NCI-H345 treated with DMSO at 0.1 percent for 48 hours (cell line): Measurements from ENCODE around the gene PIH1D2.
"Not testable (repeated sequence)": the region's sequence is repeated elsewhere in the genome, so short reads cannot be mapped to it uniquely, and the experiment has no call there.

Experiments used
- DNase-seq: peaks from one replicate; lab custom pipeline; 2025; ENCODE audit not compliant: unreplicated experiment; lab: John Stamatoyannopoulos, UW

The PIH1D2 gene, protein sequence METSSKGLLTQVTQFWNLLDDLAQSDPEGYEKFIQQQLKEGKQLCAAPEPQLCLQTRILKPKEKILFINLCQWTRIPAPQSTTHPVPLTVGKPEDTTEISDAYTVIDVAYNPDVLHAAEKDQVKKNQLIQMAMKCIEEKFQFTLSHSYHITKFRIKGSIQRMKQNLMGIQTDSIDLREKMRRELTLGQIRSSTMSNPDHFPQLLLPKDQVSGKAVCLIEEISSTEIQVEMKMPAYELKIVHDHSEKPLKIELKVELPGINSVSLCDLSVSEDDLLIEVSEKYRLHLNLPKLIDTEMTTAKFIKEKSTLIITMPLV

DNA sequence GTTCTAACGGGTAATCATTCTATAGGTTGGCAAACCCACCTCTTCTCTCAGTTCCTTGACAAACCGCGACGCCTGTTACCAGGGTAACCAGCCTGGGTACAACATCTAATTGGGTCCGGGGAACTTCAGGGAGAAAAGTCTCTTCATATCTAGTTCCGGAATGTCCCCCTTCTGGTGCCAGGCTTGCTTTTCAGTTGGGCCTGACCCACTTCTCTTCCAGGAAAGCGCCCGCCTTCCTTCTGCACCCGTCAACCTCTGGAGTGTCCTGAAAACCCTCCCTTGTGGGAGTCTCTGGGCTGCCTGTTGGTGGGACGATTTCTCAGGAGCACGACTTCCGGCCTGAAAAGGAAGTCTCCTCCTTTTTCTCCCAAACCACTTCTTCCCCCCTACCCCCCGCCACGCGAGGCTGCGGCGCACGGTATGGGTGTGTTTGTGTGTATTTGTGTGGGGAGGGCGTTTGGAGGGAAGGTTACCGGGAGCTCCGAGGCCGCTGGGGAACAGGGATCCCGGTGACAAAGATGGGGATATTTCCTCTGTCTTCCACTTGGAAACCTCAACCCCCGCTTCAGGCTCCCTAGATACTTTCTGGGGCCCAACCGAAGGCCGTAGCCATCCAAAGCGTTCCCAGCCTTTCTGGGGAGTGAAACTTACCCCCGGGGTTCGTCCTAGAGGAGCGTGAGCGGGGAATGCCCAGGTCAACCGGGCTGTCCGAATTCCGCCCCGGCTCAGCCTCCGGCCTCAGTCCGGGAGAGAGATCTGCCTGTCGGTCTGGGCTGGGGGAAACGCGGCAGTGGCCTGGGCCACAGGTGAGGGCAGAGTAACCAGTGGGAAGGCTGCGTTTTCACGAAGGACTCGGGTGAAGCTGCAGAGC lies at the start of gene PIH1D2, which contains the start of gene NKAPD1:
TSS of gene PIH1D2 (minus strand) at position 77 of the 871 bp plus-strand sequence. CDS start 843 bp downstream, outside the sequence.
TSS of gene NKAPD1 (plus strand) at position 359 of the 871 bp plus-strand sequence. CDS start 1,276 bp downstream, outside the sequence.
- peak; percentile 93 for DNase-seq

DNA sequence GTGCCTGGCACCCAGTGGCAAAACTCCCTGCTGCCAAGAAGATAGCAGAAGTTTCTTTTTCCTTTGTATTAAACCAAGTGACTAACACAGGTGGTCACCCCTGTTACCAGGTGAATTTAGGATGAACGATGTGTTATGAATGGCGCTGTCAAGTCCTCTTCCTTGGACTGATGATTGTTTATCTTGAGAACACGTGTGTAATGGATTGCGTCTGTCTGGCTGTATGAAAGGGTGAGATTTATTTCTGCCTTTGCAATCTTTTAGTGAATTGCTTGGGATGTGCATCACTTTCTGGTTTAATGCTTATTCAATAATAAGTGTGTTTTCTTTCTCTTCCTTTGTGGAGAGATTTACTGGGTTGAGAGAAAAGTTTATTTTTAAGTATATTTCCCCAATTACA lies 49.3 kb upstream of the PIH1D2 start:
- DNase-seq, result no peak

DNA sequence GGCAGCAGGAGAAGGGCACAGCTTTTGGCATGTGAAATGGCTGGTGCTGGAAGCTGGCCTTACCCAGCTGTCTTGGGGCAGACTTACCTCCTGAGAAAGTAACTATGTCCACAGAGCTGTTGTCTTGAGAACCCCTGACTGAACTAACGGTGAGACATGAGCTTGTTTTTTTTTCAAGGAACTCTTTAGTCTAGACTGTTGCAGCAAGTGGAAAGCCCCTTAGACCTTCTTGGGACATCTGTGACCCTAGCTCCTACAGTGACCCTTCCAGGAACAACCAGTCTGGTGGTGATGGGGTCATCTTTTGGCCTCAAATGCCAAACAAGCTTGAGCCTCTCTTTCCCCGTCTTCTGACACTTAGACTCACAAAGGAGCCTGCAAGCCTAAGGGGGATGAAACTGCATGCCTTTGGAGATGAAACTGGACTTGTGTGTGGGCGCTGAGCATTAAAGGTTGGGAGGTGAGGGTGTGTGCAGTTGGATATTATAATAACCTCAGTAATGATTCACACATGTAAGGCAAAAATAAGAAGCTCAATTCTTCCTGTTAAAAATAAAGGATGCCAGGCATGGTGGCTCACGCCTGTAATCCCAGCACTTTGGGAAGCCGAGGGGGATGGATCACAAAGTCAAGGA lies 48.3 kb upstream of the PIH1D2 start:
- no peak for DNase-seq

DNA sequence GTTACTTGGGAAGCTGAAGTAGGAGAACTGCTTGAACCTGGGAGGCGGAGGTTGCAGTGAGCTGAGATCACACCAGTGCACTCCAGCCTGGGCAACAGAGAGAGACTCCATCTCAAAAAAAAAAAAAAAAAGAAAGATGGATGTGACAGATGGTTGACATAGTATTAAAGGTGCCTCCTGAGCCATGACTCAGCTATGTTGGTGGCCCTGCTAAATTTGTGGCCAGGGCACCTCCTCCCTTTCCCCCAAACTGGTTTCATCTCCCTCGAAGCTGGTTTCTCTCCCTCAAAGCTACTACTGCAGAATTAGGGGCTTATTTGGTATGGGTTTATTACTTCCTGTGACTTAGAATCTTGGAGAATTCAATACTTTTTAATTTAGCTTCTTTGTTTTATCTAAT lies 44.4 kb upstream of the PIH1D2 start:
- no peak for DNase-seq

DNA sequence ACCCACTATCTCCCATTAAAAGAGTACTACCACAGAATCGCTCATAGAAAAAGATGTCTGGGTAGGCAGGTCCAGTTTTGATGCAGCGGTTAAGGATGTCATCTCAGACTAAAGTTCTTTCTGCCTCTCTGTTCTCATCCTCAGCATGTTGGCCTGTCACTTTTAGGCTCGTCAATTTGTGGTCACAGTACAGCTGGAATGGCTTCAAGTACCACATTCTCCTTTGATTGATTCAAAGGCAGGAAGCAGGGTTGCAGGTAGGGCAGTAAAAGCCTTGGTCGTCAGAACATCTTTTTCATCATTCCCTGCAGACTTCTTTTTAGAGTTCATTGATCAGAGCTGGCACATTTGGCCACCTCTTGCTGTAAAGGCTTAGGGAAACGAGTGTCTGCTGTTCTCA lies 41.6 kb upstream of the PIH1D2 start:
- DNase-seq, result no peak

DNA sequence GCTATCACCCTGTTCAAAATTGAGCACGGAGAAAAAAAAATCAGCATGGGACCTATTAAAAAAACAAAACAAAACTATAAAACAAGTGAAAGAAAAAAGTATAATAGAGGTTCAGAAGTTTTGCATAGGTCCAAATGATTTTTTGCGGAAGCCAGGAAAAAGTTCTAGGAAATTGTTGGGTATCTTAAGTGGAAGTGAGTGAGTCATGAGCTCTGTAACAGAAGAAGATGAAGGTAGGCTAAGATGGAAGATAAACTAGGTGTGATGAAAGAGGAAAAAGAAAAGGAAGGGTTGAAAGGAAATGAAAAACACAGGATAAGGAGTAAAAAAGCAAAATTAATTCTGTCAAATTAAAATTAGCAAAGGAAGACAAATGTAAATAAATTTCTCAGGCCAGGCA lies 40.6 kb upstream of the PIH1D2 start:
- no peak for DNase-seq

DNA sequence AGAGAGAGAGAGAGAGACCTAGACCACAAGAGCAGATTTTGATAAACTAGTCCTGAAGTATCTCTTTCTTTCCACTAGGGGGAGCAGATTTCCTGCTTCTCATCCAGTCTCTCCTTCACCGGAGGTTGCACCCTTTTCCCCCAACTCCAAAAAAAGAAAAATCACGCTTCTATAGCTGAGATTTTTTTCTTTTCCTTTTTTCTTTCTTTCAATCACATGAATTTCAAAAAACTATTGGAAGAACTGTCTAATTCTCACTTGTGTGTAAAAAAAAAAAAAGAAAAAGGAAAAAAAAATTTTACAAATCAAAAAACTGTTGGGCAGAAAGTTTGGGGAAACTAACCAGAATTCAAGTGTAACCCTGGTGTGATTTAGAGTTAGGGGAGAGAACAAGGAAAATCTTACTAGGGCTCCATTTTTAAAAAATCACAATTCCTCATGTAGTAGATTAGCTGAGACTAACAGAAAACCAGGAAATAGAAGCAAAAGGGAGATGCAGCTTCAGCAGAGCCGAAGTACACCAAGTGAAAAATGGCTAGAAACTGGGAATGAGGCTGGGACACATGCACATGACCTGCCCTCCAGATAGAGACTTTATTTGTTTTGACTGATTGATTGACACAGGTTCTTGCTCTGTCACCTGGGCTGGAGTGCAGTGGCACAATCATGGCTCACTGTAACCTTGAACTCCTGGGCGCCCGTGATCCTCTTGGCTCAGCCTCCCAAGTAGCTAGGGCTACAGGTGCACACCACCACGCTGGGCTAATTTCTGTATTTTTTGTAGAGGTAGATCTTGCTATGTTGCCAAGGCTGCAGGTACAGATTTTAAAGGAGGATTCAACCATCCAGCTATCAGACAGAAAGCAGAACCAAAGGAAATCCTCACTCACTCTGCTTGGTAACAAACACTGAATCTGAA lies 40.0 kb upstream of the PIH1D2 start:
- DNase-seq, result peak; percentile 65

DNA sequence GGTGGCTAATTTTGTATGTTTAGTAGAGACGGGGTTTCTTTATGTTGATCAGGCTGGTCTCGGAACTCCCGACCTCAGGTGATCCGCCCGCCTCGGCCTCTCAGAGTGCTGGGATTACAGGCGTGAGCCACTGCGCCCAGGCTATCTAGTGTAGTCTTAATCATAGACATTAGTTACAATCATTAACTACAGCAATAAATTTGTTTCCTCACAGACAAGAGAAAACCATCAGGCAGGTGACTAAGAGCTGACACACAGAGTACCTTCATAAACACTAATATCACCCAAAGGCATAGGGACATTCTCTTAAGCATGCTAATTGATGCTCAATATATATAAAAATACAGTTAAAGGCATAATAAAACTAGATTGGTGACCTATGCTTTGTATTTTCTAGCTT lies 32.3 kb upstream of the PIH1D2 start:
- DNase-seq, result no peak

DNA sequence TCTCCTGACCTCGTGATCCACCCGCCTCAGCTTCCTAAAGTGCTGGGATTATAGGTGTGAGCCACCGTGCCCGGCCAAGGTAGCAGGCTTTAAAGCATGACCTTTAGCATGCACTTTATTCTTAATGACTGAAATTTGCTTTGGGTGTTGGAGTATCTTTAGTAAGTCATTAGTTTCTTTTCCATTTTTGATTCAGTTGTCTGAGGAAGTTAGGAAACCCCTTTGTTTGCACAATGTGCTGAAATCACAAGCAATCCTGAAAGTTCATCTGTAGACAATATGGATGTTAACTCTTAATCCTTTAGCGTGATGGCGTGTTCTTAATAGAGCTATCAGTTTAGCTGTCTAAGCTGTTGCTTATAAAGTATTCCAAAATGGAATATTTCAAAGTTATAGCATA lies 29.6 kb upstream of the PIH1D2 start:
- no peak for DNase-seq

DNA sequence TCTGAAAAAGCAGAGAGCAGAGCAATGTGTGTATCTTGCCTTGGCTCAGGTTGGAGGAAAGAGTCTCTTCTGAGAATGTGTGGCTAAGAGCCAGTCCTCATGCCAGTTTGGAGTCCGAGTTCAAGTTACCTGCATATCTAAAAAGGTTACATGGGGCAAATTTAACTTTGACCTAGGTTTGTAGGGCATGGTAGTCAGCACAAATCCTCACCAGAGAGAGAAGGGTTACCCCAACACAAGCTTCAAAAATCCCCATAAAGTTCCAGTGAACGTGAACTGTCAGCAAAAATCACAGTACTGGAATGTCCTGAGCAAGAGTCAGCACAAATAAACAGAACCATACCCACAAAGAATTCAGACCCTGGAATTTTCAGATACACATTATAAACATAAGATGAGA lies 26.6 kb upstream of the PIH1D2 start:
- no peak for DNase-seq

DNA sequence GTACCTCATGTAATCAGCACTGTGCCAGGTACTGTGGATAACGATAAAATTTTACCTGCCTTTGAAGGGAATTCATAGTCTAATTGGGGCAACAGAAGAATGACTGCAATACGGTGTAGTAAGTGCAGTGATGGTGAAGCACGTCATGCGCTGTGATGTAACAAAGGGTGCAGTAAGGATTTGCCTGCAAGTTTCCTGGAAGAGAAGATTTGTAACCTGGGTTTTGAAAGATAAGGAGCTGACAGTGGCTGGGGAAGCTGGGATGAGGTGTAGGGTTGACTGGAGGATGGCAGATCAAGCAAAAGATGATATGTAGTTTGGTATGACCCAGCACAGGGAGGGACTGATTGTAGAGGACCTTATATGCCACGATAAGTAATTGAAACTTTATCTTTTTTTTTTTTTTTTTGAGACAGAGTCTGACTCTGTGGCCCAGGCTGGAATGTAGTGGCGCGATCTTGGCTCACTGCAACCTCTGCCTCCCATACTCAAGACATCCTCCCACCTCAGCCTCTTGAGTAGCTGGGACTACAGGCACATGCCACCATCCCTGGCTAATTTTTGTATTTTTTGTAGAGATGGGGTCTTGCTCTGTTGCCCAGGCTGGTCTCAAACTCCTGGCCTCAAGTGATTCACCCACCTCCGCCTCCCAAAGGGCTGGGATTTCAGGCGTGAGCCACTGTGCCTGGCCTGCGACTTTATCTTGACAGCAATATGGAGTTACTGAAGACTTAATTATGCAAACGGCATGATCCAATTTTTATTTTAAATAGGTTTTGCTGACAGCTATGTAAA lies 24.1 kb upstream of the PIH1D2 start:
- no peak for DNase-seq

DNA sequence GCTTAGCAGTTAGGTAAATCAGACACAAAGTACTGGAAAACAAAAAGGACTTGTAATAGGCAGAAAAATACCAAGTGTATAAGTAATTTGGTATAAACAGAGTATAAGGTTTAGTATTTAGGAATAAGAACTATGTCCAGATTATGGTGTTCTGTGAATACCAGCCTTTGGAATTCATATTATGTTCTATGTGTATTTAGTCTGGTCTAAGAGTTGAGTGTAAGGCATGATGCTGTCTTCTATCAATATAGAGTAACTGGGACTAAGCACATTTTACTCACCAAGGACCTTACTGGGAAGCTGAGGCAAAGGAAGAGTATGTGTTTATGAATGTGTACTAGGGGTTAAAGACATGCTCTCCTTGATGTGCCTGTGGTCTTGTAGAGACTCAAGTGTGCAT lies 22.4 kb upstream of the PIH1D2 start:
- DNase-seq, result no peak

DNA sequence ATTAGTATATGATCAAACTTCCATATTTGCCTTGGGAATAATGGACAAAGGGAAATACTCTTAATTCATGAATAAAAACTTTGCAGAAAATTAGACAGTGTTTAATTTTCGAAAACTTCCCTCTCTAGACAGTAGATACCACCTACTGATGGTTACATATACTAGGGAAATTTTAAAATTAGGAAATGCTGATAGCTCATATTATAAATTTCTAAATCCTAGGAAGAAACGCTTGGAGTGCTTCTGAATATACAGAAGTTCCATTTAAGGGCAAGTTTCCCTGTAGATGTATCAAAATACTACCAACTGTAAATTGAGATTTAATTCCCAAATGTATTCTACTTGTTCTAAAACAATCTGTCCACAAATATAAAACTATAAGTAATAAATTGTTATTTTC lies 21.5 kb upstream of the PIH1D2 start:
- not testable (repeated sequence) for DNase-seq

DNA sequence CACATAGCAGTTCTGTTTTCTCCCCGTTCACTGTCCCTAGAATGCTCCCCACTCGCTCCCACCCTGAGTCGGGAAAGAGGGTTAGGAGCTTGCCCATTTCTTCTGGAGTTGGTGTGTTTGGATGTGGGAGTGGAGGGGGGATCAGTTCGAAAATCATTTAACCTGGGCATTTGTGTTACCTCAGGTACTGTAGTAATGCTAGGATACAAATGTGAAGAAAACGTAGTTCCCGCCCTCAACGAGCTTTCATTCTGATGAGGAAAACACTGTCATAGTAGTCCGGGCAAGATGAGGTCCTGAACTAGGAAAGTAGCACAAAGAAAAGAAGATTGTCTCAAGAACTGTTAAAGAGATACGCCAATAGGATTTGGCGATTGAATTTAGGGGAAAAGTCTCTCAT lies 13.4 kb upstream of the PIH1D2 start:
- DNase-seq, result no peak

DNA sequence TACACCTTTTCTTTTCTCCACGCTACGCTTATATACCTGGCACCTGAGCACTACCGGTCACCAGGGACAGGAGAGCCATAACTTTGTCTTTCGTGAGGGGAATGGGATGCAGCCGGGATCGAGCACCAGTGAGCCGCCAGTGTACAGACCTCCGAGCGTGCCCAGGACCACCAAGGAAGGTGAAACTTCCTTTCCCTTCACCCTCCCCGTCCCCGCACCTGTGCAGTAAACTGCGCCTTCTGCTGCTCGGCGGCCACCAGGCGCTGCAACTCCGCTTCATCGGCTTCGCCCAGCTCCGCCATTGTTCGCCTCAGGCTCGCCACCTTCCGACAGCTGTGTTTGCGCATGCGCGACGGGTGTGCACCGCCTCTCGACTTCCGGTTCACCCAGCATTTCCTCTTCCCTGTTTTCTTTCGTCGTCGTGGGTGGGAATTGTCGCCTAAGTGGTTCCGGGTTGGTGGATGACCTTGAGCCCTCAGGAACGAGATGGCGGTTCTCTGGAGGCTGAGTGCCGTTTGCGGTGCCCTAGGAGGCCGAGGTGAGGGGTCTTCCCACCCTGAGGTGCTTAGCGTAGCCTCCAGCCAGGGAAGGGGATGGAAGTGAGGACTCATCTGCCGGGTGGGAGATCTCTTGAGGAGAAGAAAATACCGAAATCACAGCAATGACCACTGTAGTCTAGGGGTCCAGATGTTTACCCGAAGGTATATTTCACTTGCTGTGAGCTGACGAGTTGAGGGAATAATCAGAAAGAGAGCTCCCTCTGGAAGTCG lies 12.8 kb upstream of the PIH1D2 start, which contains the start of the genes SDHD and TIMM8B:
TSS of gene SDHD (plus strand) at position 452 of the 770 bp plus-strand sequence. CDS start at position 487, 35 bp downstream.
TSS of gene TIMM8B (minus strand) at position 335 of the 770 bp plus-strand sequence. CDS start at position 302, 33 bp downstream.
- peak; percentile 97 for DNase-seq

DNA sequence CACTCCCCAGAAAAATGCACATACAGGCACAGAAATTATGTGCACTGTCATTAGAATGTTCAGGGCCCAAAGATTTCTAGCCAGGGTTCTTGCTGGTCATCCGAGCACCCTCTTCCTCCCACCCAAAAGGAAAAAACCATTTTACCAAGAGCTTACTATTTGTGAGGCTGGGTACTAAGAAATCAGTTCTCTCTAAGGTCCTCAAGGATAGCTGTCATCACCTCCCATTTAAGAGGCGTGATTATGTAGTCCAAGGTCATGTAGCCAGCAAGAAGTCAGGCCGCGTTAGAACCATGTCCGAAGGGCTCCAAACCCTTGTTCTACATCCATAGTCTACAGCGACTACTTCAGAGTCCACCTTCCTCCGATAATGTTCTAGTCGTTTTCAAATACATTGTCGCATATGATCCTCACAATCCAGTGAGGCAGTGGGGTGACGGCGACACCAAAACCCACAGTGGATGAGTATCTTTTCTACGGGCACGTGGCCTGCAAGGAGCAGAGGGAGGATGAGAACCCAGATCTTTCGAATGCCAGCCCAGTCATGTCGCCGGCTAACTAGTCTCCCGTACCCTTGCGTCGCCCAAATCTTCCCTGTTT lies 12.1 kb upstream of the PIH1D2 start:
- no peak for DNase-seq

DNA sequence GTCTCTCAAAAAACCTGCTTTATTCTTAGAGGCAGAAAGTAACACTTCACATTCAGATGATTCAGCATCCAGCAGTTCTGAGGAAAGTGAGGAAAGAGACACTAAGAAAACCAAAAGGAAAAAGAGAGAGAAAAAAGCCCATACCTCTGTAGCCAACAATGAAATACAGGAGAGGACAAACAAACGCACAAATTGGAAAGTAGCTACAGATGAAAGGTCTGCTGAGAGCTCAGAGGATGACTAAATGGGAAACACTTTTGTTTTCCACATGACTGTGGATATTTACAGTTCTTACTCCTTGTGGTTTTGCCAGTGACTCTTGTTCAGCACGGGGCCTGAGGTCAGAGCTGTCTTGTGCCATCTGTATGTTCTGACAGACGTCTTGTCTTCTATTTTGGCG lies 8.9 kb upstream of the PIH1D2 start:
- no peak for DNase-seq

DNA sequence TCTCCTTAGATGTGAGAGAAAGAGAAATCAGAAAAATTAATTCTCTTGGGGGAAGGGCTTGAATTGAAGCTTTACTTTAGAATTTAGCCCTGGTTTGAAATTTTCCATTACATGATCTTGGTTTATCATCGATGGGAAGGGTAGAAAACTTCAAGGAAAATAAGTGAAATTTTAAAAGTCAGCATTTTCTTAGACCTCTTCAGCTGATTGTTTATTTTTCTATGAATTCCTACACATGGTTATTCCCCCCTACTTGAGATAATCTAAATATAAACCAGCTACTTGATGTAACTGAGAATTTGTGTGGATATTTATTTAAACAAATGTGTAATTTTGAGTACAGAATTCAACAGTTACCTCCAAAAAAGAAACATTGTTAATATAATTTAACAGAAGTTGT lies 10.9 kb downstream of the PIH1D2 start:
- DNase-seq, result no peak
